GM21723 (cell line): Measurements from ENCODE around the gene SLC25A47.

Source experiments
- ATAC-seq: cut with Tn5 transposase; IDR thresholded peaks from one replicate; pipeline ENCODE4 v1.9.1; 2021; ENCODE audit warnings: mild to moderate bottlenecking, moderate library complexity; ENCODE audit not compliant: unreplicated experiment

The SLC25A47 gene

GRCh38 chr14:100322138-100322957, 791 bp upstream of the SLC25A47 start:
- no peak for ATAC-seq

DNA sequence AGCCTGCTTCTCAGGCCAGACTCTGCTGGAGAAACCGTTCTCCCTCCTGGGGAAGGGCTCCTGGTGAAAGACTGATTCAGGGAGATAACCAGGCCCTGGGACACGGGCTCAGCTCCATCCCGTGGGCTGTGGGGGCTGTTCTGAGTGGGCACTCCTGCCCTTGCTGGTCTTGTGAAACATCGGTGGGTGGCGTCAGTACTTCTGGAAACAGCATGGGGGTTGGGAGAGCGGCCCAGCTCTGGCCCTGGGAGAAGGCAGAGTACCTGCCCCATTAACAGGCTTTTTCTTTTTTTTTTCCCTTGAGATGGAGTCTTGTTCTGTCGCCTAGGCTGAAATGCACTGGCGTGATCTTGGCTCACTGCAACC, 786 bp downstream of the SLC25A47 start:
- ATAC-seq: no peak

- no peak for ATAC-seq
These were observed 2.1 kb downstream of the SLC25A47 start for GRCh38 chr14:100325231-100325632.

GRCh38 chr14:100325958-100326357, 2.8 kb downstream of the SLC25A47 start:
- ATAC-seq: no peak

GRCh38 chr14:100327128-100327527, 4.0 kb downstream of the SLC25A47 start:
- no peak for ATAC-seq

- no peak for ATAC-seq
These were observed 5.5 kb downstream of the SLC25A47 start for GRCh38 chr14:100328495-100329163.

DNA sequence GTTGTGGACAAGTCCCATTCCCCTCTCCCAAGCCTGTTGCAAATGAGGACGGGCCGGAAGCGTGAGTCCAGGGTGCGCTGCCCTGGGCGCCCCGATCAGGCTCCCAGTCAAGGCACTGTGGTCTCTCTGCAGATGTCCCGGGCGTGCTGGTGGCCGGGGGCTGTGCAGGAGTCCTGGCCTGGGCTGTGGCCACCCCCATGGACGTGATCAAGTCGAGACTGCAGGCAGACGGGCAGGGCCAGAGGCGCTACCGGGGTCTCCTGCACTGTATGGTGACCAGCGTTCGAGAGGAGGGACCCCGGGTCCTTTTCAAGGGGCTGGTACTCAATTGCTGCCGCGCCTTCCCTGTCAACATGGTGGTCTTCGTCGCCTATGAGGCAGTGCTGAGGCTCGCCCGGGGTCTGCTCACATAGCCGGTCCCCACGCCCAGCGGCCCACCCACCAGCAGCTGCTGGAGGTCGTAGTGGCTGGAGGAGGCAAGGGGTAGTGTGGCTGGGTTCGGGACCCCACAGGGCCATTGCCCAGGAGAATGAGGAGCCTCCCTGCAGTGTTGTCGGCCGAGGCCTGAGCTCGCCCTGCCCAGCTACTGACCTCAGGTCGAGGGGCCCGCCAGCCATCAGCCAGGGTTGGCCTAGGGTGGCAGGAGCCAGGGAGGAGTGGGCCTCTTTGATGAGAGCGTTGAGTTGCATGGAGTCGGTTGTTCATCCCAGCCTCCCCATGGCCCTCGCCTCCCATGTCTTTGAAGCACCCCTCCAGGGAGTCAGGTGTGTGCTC, 6.3 kb downstream of the SLC25A47 start:
- ATAC-seq: no peak

DNA sequence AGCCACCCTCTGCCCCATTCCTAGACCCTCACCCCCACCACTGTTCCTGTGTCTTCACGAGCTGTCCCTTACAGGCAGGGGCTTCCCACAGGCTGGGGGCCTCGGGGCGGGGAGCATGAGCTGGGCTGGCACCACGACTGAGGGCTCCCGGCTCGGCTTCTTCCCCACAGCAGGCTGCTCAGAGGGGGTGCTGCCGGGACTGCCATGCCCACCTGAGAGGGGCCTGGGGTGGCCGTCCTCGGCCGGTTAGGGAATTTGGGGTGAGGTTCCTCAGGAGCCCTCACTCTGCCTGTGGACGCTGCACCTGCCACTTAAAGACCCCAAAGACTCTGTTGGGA, 6.8 kb downstream of the SLC25A47 start:
- no peak for ATAC-seq

- no peak for ATAC-seq
These were observed 7.3 kb downstream of the SLC25A47 start for GRCh38 chr14:100330388-100330931.

DNA sequence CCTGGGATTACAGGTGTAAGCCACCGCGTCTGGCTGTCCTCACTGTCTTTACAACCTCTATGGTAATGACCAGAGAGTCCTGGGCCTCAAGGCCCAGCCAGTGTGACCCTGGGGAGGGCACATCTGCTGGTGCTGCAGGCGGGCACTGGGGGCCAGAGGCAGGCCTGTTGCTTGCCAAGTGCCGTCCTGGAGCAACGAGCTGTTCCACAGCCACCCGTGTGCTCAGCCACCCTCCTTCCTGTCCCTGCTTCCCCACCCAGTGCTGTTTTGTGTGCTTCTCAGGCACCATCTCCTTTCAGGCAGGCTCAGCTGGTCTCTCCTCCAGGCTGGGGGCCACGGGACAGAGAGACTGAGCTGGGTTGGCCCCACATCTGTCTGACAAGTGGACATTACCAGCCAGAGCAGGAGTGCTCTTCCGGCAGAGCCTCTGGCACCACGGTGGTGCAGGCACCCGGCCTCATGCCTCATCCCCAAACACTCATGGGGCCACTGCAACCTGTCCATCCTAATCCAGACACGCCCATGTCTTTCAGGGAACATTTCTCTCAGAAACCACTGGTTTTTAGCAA, 9.0 kb downstream of the SLC25A47 start:
- ATAC-seq: no peak

DNA sequence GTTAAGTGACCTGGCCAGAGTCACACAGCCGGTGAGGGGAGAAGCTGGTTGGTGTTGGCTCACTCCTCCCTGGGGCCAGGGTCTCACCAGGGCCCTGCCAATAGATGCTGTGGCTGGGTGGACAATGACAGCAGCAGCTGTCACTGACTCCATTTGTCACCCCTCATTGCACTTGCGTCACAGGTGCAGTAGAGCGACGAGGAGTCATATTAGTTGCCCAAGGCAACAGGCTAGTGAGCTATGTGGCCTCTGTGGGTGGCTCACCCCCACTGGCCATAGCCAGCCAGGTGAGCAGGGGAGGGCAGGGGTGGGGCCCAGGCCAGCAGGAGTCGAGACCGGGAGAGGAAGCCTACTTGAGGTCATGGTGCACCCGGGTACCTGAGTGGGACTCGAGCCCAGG, 9.7 kb downstream of the SLC25A47 start:
- no peak for ATAC-seq

- ATAC-seq: no peak
These were observed 10.2 kb downstream of the SLC25A47 start for GRCh38 chr14:100333311-100333710.

DNA sequence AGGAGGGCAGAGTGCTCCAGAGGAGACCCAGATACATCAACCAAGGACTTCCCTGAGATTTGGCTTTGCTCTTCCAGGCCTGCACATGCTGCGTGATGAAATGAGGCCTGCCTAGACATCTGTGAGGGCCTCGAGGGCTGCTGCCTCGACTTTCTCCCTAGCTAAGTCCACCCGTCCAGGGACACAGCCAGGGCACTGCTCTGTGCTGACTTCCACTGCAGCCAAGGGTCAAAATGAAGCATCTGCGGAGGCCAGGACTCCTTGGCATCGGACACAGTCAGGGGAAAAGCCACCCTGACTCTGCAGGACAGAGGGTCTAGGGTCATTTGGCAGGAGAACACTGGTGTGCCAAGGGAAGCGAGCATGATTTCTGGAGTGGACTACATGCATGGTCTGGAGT, 10.7 kb downstream of the SLC25A47 start:
- ATAC-seq: no peak

- no peak for ATAC-seq
These were observed 11.8 kb downstream of the SLC25A47 start for GRCh38 chr14:100334904-100335303.

DNA sequence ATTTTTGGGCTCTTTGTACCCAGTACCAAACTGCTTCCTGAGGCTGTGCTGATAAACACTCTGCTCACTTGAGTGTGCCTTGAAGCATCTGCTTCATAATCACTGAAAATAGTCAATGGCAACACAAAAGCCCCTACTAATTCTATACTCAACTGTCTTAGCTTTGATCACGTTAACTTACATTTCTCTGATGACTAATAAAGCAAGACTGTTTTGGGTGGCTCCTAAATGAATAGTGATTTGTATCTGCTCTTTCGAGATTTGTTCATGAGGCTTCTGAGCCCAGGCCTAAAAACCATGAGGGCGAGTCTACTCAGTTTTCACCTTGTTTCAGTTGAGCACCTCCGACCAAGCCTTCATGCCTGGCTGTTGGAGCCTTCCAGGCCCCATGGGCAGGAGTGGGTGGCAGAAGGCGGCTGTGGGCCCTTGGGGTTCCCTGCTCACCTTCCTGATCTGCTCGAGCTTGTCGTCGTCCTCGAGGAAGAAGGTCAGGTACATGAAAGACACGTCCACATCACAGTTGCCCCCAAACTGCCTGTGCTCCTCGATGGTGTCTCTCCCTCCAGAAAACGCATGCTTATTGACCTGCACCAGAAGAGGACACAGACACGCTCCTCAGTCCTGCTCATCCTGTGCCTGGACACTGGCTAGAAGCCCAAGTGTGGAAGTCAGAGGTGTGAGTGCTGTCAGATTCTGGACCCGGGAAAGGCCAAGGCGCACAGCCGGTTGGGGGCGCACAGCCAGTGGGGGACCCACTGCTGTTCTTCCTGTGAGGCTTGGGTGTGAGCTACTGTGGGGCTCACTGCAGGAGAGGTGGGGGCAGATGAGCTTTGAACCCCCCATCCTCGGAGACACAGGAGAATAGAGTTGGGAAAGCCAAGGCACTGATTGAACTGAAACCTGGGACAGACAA, 13.7 kb downstream of the SLC25A47 start:
- no peak for ATAC-seq

GRCh38 chr14:100339766-100340422, 16.8 kb downstream of the SLC25A47 start:
- no peak for ATAC-seq

DNA sequence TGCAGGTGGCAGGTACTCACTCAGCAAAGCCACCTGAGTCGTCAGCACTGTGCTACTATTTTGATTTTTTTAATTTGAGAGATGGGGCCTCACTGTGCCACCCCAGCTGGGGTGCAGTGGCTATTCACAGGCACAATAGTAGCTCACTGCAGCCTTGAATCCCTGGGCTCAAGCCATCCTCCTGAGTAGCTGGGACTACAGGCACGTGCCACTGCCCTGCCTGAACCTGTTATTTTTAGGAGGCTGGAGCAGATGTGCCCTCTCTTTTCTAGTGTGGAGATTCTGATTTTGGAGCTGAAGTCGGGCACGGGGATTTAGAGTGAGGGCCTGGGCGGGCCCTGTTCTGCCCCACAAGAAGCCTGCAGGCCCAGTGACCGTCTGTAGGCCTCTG, 17.3 kb downstream of the SLC25A47 start:
- no peak for ATAC-seq

DNA sequence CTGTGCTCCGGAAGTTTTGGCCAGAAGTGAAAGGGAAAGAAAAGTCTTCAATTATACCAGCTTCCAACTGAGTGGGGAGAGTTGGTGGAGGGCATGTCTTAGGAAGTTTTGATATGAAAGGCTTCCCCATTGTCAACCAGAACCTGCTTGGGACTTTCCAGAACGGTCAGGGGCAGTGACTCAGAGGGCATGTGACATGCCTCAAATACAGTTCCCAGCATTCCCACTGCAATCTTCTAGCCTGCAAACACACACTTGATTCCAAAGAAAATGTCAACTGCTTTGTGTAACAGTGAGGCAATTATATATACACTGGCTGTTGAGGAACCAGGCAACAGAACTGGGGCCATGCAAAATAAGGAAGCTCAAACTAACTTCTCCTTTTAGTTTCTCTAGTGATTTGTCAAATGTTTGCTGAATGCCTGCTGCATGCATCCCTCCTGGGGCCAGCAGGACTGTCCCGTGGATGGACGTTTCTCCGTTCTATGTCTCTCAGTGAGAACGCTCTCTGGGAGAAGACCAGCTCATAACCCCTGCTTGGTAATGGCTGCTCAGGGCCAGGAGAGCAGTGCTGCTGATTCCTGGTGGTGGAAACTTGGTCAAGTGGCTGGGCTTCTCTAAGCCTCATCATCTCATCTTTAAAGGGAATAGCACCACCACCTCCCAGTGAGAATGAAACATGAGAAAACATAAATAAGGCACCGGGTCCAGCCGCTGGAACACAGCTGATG, 18.3 kb downstream of the SLC25A47 start:
- peak; percentile 60 for ATAC-seq

DNA sequence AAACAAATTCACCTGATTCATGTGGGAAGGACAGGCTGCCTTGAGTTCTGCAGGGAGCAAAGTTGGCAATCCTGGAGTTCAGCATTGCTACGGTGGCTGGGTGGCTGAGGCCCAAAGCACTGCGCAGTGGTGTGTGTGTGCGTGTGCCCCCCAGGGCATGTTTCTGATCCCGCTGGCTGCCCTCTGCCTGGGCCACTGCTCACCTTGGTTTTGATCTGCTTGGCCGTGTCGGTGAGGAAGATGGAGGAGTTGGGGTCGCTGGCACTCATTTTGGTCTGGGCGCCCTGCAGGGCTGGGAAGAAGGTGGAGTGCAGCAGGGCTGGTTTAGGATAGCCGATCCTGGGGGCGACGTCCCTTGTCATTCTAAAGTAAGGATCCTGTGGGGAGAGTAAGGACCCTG, 19.1 kb downstream of the SLC25A47 start:
- ATAC-seq: no peak
